GM18907 (cell line): ENCODE data around the gene COL5A3.
"Not testable (repeated sequence)": the region's sequence is repeated elsewhere in the genome, so short reads cannot be mapped to it uniquely, and the experiment has no call there.

ENCODE experiments used
- ATAC-seq: cut with Tn5 transposase; IDR thresholded peaks from one replicate; pipeline ENCODE4 v1.9.1; 2021; ENCODE audit warnings: mild to moderate bottlenecking, moderate library complexity; ENCODE audit not compliant: unreplicated experiment

COL5A3 gene

GRCh38 chr19:9972103-9972502 is 38.2 kb downstream of the COL5A3 start:
- ATAC-seq, result no peak

- no peak for ATAC-seq
Measured at GRCh38 chr19:9971166-9971897, 39.0 kb downstream of the COL5A3 start.

DNA sequence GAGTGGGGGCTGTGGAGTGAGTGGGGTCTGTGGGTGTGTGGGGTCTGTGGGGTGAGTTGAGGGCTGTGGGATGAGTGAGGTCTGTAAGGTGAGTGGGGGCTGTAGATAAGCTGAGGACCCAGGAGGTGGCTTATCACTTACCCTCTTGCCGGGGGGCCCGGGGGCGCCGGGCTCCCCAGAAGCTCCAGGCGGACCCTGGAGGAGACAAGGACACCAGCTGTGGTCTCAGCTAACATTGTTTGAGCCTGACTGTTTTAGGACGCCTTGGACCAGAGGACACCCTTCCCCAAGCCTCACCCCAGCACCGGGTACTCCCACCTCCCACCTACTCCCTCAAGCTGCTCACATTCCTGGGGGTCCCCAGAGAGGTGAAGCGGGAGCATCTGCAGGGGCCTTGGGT is 39.8 kb downstream of the COL5A3 start:
- ATAC-seq, result no peak

GRCh38 chr19:9969688-9969975 is 40.7 kb downstream of the COL5A3 start:
- ATAC-seq, result no peak

DNA sequence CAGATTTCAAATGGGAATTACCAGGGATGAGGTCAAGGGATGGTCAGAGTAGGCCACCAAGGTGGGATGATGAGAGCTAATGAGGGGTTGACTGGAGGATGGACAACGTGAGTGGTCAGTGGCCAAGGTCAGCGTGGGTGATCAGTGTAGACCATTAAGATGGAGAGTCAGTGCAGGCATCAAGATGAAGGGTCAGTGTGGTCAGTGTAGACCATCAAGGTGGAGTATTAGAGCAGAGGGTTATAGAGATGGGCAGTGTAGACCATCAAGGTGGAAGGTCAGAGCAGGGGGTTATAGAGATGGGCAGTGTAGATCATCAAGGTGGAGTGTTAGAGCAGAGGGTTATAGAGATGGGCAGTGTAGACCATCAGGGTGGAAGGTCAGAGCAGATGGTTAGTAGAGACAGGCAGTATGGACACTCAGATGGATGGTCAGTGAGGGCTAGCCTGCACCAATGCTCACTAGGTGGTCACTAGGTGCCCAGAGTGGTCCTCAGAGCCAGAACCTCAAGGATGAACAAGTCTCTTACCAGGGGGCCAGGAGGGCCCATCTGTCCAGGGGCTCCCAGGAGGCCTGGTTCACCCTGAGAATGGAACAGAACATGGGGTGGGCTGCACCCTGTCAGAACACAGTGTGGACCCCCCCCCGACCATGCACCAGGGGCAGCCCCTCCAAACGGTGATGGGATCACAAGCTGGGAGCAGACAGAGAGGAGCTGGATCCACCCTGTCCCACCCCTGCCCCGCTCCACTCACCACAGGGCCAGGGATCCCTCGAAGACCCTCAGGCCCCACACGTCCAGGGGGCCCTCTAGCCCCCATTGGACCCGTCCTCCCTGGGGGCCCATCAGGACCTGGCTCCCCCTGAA is 41.2 kb downstream of the COL5A3 start:
- no peak for ATAC-seq

GRCh38 chr19:9967326-9967725 is 43.0 kb downstream of the COL5A3 start:
- ATAC-seq, result no peak

GRCh38 chr19:9966448-9966847 is 43.9 kb downstream of the COL5A3 start:
- no peak for ATAC-seq

- no peak for ATAC-seq
Measured at GRCh38 chr19:9966024-9966423, 44.3 kb downstream of the COL5A3 start.

GRCh38 chr19:9962623-9963290 is 47.5 kb downstream of the COL5A3 start:
- ATAC-seq, result no peak

DNA sequence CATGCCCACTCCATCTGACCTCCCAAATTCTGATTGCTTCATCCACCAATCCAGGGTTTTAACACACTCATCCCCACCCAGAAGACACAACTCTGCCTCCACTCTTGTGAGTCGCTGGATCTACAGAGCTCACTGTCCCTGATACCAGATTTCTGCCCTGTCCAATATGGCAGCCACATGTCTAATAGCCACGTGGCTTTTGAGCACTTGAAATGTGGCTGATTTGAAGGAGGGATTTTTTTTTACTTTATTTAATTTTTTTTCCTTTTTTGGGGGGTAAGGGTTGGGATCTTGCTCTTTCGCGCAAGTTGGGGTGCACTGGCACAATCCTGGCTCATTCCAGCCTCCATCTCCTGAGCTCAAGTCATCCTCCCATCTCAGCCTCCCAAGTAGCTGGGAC is 49.2 kb downstream of the COL5A3 start:
- no peak for ATAC-seq

DNA sequence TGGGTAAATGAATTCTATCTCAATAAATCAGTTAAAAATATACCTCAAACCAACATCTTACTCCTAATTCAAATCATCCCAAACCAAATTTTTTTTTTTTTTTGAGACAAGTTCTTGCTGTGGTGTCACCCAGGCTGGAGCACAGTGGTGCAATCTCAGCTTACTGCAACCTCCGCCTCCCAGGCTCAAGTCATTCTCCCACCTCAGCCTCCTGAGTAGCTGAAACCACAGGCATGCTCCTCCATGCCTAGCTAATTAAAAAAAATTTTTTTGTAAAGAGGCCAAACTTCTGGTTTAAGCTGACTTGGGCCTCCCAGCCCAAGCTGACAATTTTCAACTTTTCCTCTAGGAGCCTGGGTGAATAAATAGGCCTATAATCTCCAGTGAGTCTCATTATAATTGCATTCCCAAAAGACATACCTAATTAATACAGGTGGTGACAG is 51.9 kb downstream of the COL5A3 start:
- no peak for ATAC-seq

DNA sequence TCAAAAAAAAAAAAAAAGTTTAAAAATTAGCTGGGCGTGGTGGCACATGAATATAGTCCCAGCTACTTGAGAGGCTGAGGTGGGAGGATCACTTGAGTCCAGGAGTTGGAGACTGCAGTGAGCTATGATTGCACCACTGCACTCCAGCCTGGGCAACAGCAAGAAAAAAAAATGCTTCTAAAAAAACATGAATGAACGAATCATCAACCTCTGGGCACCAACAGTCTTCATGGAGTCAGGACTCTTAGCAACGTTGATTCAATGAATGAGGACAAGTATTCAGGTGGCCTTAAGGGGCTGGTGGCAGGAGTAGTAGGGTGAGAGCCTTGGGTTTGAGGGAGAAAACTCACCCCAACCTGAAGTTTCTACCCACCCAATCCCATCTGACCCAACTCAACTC is 53.3 kb downstream of the COL5A3 start:
- no peak for ATAC-seq

- no peak for ATAC-seq
Measured at GRCh38 chr19:9953802-9954542, 56.3 kb downstream of the COL5A3 start.

DNA sequence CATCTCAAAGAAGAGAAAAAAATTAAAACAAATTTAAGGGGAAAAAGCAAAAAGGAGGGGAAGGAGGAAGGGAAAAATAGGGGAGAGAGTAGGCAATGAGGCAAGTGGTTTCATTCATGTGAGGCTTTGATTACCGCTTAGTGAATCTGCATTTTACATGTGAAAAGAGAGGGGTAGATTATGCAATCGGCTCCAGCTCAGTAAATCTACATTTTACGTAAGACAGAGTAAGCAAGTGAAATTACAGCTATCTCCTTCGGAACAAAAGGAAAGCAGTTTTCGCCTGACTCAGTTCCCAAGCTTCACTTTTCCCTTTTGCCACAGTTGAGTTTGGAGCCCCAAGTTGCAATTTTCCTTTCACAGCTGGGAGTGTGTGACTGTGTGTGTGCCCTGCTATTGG is 58.0 kb downstream of the COL5A3 start:
- no peak for ATAC-seq

- ATAC-seq, result no peak
Measured at GRCh38 chr19:9947441-9947840, 62.9 kb downstream of the COL5A3 start.

- not testable (repeated sequence) for ATAC-seq
Measured at GRCh38 chr19:9946528-9947125, 63.7 kb downstream of the COL5A3 start.

DNA sequence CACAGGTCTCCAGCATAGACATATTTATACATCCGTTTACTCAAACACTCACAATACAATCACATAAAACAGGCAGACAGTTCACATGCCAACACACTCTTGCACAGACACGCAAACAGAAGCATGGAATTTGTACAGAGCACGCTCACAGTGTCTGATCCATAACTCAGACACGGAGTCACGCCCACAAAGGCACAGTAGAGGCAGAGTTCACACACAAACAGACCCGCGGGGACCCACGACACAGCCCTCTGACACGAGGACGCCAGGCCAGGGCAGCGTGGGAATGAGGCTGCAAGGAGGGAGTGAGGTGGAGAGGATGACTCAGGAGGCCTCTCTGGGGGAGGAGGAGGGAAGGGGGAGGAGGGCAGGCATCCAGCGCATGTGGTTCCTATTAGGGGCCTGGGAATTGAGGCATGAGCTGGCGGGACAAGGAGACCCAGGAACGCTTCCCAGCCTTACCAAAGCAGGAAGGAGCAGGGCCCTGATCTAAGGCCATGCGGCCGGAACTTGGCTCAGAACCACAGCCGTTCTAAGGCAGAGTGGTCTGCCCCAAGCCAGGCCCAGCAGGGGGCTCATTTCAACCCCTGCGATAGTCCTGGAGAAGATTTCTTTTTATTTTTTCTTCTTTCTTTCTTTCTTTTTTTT is 64.9 kb downstream of the COL5A3 start:
- no peak for ATAC-seq

- ATAC-seq, result no peak
Measured at GRCh38 chr19:9943744-9944143, 66.6 kb downstream of the COL5A3 start.

GRCh38 chr19:9941671-9942070 is 68.6 kb downstream of the COL5A3 start:
- no peak for ATAC-seq

DNA sequence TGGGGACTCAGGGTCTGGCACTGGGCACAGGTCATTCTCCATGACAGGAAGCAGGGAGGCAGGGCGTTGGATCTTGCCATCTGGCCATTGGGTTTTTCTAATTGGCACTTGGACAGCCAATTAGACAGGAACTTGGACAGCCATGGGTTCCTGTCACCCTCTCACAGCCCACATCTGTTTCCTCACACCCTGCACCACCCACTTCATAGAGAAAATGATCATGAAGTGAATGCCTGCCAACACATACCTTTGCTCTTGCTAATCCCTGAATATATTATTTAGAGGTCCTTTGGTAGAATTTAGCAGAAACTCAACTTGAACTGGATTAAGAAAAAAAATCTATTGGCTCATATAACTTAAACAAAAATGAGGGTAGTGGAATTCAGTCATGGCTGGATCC is 69.1 kb downstream of the COL5A3 start:
- no peak for ATAC-seq
